ENCODE measurements around the gene GRIA2. TPM values are rescaled to one million over a fixed set of nuclear protein-coding genes. Genes with fewer than 3 reads are reported as not detected.

Gene GRIA2
- total RNA-seq, 1 donor from 2014 or later: 12.0 TPM

- no peak for TF ChIP-seq CTCF (conservative IDR thresholded peaks at IDR 0.05)
- Mint-ChIP-seq H3K9me3 (no peaks in the 10 kb centered on the region), H3K27me3 (no peaks in the 10 kb centered on the region), H3K27ac (no peak overlapping the region), H3K36me3 (no peaks in the 10 kb centered on the region), H3K4me1 (ENCODE audit: unreplicated experiment) (no peaks in the 10 kb centered on the region), H3K4me3 (no peak overlapping the region)
- DNase-seq (ENCODE audit: extremely low spot score, unreplicated experiment): no peak
Observed at GRCh38 chr4:157196046-157196445, 24.5 kb upstream of the GRIA2 start.

DNA sequence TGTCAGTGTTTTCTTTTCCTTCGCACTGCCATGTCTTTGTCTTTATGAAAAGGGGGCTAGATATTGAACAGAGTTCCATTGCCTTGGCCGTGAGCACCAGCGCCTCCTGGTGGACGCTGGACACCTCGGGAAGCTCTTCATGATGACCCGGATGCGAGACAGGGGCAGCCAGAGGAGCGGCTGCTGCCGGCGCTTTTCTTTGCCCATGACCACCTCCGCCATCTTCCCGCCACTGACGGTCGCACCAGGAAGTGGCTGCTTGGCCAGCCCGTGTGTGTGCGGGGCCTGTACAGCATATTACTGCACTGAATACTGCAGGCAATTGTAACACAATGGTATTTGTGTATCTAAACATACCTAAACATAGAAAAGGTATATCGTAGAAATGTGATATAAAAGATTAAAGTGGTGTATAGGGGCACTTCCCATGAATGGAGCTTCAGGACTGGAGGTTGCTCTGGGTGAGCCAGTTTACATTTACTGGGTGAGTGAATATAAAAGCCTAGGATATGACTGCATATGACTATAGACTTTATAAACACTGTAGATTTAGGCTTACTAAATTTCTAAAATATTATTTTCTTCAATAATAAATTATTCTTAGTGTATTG is 15.8 kb upstream of the GRIA2 start:
- Mint-ChIP-seq H3K36me3 (no peaks in the 10 kb centered on the region), H3K4me3 (no peak overlapping the region), H3K9me3 (no peaks in the 10 kb centered on the region), H3K27ac (no peak overlapping the region), H3K4me1 (ENCODE audit: unreplicated experiment) (no peaks in the 10 kb centered on the region), H3K27me3 (no peaks in the 10 kb centered on the region)
- TF ChIP-seq CTCF (conservative IDR thresholded peaks at IDR 0.05): peak; percentile 67
- DNase-seq (ENCODE audit: extremely low spot score, unreplicated experiment): no peak

DNA sequence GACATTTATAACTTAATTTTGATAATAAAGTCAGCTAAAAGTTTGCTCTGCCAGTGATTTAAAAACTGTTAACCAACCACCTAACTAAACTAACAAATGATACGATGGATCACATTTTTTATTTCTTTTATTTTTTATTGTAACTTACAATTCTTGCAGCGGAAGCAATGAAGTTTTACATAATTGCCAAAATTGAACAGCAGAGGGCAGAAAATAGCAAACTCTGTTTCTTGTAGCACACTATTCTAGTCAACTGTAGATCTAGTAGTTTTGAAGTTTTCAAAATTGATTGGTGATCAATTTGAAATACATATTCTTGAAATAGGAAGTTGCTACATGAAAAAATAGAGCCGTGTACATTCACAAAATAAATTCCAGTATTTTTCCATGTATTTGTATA is 2.8 kb upstream of the GRIA2 start:
- H3K4me3 Mint-ChIP-seq: no peak overlapping the region
- H3K27ac Mint-ChIP-seq: no peak overlapping the region
- H3K36me3 Mint-ChIP-seq: no peaks in the 10 kb centered on the region
- H3K9me3 Mint-ChIP-seq: no peaks in the 10 kb centered on the region
- peaks cover 9% of the 10 kb centered on the region for H3K4me1 Mint-ChIP-seq (ENCODE audit: unreplicated experiment)
- no peak for DNase-seq (ENCODE audit: extremely low spot score, unreplicated experiment)
- TF ChIP-seq CTCF (conservative IDR thresholded peaks at IDR 0.05): peak; percentile 83
- H3K27me3 Mint-ChIP-seq: peaks cover 56% of the 10 kb centered on the region

- Mint-ChIP-seq H3K4me3 (peak overlapping the region; percentile 71), H3K27ac (no peak overlapping the region), H3K27me3 (peaks cover 66% of the 10 kb centered on the region), H3K36me3 (no peaks in the 10 kb centered on the region), H3K4me1 (ENCODE audit: unreplicated experiment) (peaks cover 9% of the 10 kb centered on the region), H3K9me3 (no peaks in the 10 kb centered on the region)
- DNase-seq (ENCODE audit: extremely low spot score, unreplicated experiment): no peak
- TF ChIP-seq CTCF (conservative IDR thresholded peaks at IDR 0.05): no peak
Observed at GRCh38 chr4:157219711-157220370, 687 bp upstream of the GRIA2 start.

DNA sequence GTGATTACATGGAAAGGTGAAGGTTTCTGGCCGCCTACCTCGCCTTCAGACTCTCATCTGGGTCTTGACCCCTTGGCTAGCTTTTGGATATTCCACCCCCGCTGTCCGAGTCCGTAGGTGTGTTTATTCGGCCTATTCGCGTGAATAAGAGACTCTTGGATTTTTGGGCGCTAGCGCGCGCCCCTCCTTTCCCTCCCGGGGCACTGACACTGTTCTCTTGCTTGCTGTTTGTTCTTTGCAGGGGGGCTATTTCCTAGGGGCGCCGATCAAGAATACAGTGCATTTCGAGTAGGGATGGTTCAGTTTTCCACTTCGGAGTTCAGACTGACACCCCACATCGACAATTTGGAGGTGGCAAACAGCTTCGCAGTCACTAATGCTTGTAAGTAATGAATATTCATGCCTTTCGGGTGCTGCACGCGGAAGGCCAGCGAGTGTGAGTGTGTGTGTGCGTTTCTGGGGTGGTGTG is 932 bp downstream of the GRIA2 start:
- TF ChIP-seq CTCF (conservative IDR thresholded peaks at IDR 0.05): no peak
- peaks cover 67% of the 10 kb centered on the region for H3K27me3 Mint-ChIP-seq

More for the DNA sequence above, 932 bp downstream of the GRIA2 start:
- no peaks in the 10 kb centered on the region for H3K9me3 Mint-ChIP-seq
- H3K4me1 Mint-ChIP-seq (ENCODE audit: unreplicated experiment): peaks cover 9% of the 10 kb centered on the region
- no peak for DNase-seq (ENCODE audit: extremely low spot score, unreplicated experiment)
- no peaks in the 10 kb centered on the region for H3K36me3 Mint-ChIP-seq
- H3K4me3 Mint-ChIP-seq: peak overlapping the region; percentile 95
- peak overlapping the region; percentile 57 for H3K27ac Mint-ChIP-seq
